CD4-positive, alpha-beta T cell treated with Interleukin-21 for 1 hour (primary cell): ENCODE measurements around the gene ERMN.
"Not testable (repeated sequence)": the region's sequence is repeated elsewhere in the genome, so short reads cannot be mapped to it uniquely, and the experiment has no call there.

Source experiments
- DNase-seq: peaks from one replicate; pipeline ENCODE4 v3.0.0-alpha.2; 2020

Gene ERMN

DNA sequence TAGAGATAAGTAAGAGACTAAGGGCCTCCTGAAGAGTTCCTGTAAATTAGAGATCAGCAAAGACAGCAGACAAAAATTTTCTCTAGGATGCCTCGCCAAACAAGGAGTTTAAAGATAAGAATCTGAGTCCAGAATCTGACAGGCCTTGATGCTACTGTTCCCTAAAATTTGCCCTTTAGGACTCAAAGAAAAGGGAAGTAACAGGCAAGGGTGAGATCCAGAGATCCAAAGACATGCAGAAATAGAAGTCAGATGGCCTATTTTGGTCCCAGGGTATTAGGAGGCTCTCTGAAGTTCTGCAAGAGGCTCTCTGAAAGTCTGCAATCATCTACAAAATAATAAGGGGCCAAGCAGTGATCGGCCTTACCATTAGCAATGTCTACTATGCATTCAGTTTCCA lies 35.1 kb downstream of the ERMN start:
- DNase-seq, result no peak

DNA sequence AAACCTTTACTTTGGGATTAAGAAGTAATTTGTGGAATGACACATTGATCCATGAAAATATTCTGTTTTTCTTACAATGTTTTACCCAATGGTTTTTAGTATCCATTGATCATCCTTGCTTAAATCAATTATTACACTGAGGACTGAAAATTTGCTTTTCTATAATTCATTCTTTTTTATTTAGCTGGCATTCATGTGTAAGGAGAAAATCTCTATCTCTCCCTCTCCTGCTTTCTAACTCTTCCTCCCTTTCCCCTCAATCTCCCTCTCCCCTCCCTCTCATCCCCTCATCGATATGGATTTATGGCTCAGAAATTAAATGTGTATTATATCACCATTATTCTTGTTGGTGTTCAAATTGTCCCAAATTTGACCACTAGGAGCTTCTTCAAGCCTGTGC lies 38.5 kb downstream of the ERMN start:
- no peak for DNase-seq

DNA sequence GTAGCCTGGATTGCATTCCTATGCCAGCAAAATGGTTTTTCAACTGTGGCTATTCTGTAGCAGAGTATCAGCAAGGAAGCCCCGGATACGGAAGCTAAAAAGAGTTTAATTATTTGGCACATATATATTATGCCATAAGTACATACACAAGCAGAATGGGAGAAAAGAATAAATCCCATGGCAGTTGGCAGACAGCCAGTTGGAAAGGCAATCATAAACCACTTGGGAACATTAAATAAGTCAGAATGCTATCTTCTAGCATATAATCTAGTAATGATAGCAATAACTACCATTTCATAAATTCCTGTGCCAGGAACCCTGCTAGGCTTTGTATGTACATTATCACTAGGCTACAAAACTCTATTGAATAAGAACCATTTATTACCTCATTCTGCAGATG lies 42.2 kb downstream of the ERMN start:
- DNase-seq, result no peak

DNA sequence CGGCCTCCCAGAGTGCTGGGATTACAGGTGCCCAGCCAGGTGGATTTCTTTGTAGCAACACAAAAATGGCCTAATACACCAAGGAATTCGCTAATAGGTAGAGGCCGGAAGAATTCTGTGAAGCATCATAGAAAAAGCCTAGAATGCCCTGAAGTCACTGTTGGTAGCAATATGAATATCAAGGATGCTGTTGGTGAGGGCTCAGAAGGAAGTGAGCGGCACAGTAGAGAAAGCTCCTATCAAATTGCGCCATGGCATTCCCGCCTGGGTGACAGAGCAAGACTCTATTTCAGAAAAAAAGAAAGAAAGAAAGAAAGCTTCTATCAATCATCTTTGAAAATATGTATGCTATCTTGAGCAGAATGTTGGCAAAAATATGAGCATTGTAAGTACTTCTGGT lies 44.3 kb downstream of the ERMN start:
- DNase-seq, result no peak

DNA sequence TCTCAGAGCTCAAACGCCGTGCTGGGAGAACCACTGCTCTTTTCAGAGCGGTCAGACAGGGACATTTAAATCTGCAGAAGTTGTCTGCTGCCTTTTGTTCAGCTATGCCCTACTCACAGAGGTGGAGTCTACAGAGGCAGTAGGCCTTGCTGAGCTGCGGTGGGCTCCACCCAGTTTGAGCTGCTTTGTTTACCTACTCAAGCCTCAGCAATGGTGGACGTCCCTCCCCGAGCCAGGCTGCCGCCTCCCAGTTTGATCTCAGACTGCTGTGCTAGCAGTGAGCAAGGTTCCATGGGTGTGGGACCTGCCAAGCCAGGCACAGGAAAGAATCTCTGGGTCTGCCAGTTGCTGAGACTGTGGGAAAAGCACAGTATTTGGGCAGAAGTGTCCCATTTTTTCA lies 46.3 kb downstream of the ERMN start:
- DNase-seq, result not testable (repeated sequence)

DNA sequence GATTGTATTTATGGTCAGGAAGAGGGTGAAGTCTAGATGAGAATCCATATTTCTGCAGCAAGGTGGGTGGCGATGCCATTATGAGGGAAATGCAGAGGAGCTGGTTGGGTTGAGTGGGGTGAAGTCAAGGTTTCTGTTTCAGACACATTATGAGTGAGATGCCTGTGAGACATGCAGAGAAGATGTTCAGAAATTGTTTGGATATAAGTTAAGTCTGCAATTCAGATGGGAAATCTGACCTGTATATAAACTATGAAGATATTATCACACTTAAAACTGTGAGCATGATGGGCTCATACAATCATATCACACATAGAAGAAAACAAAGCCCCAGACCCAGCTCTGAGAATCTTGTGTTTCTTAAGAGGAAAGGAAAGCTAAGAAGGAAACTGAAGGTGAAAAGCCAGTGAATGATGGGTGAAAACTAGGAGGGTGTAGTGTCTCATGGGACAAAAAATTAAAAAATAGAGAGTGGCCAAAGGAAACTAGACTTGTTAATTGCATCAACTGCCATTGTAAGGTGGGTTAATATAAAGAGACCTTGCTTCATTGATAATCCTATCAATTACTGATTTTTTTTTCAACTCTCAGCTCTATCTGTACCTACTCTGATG lies 53.9 kb downstream of the ERMN start:
- no peak for DNase-seq

DNA sequence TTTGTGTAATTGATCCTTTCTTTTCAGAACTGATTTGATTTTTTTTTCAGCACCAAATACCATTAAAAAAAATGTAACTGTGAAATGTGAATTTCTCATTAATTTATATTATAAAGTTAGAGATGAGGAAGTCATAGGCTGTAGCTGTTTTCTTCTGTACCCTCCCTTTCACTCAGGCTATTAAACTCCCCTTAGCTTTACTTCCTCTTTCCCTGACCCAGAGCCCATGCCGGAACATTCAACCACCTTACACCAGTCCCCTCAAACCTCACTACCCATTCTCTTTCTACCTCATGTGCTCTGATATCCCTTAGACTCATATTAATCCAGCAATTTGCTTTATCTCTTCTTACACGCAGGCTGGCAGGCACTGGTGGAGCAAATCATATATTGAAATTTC lies 55.7 kb downstream of the ERMN start:
- DNase-seq, result no peak

DNA sequence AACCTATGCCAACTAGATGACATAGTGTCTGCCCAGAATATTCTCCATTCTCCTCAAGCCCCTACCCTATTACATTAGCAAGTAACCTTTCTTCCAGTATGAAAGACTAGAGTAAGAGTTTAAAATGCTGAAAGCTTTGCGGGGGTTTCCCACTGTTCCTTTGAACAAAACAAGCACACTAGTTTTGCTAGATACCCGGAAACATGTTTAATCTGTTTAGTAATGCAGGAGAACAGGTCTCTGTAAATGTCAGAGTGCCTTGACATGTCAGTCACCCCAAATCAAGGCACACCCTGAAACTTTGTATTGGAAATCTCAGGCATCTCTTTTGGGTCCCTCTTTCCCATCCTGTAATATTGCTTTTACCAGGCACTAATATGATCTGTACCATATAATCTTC lies 56.6 kb downstream of the ERMN start:
- DNase-seq, result no peak
